Endometrium (tissue), 2 donors: Measurements from ENCODE around the gene NSFL1C.

Source experiments
- FAIRE-seq: peaks from 2 replicates; lab custom pipeline; 2012; peaks lifted over from hg19 to GRCh38; lab: Jason Lieb, UNC
- donor health status: control.
- donor health status: control.

The NSFL1C gene

GRCh38 chr20:1484438-1485116 lies 17.9 kb upstream of the NSFL1C start:
- no peak for FAIRE-seq

- no peak for FAIRE-seq
Observed at GRCh38 chr20:1479831-1480595, 13.4 kb upstream of the NSFL1C start.

DNA sequence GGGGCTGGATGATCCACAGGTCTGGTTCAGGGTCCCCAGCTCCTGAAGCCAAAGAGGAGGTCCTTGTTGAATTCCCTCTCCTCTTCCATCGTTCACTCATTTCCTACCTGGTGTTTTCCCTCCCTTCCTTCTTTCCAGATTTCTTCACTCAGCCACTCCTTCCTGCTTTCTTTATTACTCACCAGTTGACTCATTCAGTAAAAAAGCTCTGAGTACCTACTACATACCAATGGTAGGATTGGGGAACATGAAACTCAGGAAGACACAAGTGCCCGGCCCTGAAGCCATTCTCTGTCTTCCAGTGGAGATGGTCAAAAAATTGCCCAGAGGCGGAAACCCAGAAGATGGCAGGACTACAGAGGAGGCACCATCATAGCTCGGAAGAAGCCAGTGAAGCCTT lies 11.9 kb upstream of the NSFL1C start:
- FAIRE-seq = no peak

DNA sequence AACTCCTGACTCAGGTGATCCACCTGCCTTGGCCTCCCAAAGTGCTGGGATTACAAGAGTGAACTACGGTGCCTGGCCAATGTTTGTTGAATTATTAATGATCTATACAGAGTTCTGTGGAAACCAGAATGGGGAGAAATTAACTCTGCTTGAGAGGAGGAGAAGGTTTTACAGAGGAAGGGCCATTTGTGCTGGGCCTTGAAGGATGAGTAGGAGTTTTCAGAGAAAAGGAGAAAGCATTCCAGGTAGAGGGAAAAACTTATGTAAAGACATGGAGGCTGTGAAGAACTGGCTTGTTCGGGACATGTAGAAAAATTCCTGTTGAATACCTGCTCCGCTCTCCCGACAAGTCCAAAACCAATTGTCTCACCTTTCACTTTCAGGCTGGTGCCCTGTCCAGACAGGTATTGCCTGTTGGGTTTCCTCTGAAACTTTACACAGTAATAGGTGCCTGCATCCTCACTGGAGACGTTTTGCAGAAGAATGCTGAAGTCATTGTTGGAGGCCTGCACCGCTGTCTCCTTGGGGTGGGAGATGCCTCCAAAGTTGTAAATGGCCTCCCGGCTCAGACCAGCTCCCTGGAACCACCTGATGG lies 11.3 kb upstream of the NSFL1C start:
- no peak for FAIRE-seq

DNA sequence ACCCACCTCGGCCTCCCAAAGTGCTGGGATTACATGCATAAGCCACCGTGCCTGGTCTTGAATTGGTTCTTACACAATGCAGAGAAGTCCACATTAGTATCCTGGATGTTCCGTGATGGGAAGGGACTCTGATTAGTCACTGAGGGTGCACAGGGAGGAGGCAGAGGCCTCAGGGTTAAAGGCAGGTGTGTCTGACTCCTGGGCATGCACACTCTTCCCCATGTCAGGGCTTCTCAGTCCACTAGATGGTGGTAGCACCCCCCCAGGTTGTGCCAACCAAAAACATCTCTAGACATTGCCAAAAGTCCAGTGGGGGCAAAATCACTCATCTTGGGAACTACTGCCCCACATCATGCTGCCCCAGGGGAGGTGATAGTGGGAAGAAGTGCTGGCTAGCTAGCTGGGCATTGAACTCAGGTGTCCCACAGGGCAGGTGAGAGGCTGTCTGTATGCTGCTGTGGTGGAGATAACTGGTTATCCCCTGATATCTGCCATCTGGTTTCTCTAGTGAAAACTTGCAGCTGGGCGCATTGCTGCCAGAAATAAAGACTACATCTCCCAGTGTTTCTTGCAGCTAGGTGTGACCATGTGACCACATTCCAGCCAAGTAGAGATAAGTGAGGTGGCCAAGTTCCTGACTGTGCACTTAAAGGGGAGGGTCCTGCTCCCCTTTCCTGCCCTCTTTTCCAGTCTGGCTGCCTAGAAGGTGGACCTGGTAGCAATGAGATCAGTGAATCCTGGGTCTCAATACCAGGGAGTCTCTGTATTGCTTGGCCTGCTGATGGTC lies 8.4 kb upstream of the NSFL1C start:
- FAIRE-seq = no peak

DNA sequence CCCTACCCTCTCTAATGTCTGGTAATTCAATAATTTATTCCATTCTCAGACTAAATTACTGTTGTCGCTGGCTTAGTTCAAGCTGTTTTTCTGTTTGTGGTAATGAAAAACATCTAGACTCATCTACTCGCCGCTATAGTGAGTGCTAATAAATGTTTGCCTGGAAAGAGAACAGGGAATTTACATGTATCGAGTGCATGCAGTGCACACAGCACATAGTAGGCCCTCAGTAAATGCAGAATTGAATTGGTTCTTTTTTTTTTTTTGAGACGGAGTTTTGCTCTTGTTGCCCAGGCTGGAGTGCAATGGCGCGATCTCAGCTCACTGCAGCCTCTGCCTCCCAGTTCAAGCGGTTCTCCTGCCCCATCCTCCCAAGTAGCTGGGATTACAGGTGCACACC lies 7.7 kb upstream of the NSFL1C start:
- FAIRE-seq = no peak

DNA sequence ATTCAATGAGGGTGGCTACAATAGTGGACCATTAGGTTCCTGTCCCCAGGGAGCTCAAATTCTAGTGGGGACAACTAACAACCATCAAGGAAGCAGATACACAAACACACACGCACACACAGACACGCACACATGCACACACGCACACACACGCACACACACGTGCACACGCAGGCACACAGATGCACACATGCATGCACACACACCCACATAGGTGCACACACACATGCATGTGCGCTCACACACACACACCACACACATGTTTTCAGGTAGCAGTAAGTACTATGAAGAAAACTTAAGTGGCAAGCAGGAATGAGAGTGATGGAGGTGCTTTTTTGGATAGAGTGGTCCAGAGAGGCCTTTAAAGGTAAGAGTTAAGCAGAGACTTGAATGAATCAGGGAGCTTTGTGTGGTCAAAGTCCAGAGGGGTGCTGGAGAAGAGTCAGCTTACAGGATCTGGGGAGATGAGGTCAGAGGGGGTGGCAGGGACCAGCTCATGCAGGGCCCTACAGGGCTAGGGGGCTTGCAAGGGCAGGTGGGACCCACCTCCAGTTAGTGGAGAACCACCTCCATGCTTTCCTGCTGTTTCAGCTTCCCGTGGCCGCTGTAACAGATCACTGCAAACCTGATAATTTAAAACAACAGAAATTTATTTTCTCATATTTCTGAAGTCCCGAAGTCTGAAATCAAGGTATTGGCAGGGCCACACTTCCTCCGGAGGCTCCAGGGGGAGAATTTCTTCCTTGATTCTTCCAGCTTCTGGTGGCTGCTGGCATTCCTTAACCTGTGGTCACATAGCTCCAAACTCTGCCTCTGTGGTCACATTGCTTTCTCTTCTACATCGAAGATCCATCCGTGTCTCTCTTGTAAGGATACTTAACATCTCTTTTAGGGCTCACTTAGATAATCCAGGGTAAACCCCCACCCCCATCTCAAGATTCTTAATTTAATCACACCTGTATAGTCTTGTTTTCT lies 6.9 kb upstream of the NSFL1C start:
- FAIRE-seq = no peak

- no peak for FAIRE-seq
Observed at GRCh38 chr20:1472556-1473245, 6.1 kb upstream of the NSFL1C start.

- FAIRE-seq = no peak
Observed at GRCh38 chr20:1471242-1471641, 4.6 kb upstream of the NSFL1C start.

DNA sequence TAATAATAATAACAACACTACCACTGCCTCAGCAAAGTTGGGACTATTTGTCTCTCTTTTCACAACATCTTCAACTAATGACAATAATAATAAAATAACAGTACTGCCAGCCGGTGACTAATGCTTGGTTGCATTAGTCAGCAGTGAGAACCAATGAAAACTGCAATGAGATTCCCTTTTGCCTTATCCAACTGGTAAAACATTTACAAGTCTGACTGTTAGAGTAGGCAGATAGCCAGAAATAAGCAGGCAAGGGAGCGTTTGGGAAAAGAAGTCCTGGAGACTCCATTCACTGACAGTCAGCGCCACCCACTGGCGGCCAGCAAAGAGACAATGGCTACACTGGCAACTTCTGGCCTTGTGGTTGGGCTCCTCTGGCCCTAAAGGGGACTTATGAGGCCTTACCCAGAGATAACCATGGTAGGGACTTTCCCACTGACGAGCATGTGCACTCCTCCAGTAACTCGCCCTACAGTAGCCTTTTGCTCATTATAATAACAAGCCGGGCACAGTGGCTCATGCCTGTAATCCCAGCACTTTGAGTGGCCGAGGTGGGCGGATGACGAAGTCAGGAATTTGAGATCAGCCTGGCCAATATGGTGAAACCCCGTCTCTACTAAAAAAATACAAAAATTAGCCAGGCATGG lies 3.4 kb upstream of the NSFL1C start:
- no peak for FAIRE-seq

GRCh38 chr20:1469306-1469905 lies 2.8 kb upstream of the NSFL1C start:
- no peak for FAIRE-seq

DNA sequence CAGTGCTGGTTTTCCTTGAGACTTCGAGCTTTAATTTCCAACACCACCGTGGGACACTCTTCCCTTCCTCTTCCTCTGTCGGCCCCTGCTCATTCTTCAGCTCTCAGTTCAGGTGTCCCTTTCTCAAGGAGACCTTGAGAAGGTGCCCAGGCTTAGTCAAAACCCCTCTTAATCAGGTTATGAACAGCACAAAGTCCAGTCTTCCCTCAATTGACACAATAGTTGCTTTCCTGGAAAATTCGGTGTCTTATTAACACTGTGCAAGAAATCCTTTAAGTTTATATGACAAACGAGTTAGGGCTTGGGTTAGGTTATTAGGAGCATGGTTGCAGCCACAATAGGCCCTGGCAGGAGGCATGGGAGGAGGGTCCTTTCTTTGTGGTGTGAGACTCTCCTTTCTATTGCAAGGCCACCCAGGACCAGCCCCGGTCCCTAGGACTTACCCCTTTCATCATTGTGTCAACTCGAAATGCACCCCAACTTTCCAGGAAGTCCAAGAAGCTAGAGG lies 1.5 kb upstream of the NSFL1C start:
- no peak for FAIRE-seq

GRCh38 chr20:1467355-1468116 lies 887 bp upstream of the NSFL1C start:
- FAIRE-seq = no peak

DNA sequence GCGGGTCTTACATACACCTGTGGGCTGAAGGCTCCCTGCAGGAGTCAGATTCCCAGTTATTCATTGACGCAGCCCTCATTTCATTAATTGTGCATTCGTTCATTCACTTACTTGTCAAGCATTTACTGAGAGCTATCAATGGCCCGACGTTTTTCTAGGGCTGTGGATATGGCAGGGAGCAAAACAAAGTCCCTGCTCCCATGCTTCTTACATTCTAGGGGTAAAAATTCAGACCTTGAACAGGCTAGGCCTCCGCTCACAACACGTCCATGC lies 369 bp upstream of the NSFL1C start:
- no peak for FAIRE-seq

DNA sequence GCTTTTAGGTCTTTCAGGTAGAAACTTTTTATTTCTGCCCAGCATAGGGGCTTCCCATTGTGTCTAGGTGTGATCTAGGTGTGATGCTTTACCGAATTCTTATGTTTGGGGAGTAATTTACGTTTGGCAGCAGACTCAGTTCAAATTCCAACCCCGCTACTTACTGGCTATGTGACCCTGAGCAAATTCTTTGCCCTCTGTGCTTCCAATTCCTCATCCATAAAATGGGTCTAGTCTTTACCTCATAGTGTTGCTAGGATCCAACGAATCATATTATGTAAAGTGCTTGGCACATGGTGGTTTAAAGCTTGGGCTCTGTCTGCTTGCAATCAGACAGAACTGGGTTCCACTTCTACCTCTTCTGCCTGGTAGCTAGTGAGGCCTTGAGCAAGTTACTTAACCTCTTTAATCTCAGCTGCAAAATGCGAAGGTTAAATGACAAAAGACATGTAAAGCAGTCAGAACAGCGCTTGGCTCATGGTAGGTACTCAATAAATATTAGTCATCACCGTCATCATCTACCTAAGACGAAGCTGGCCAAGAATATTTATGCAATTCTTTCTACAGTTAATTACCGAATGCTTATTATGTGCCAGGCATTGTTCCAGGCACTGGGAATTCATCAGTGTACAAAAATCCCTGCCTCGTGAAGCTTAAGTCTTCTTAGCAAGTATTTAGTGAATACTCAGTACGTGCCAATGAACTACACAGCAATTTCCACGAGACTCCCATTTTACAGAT lies 1.0 kb downstream of the NSFL1C start:
- FAIRE-seq = no peak

GRCh38 chr20:1463971-1464570 lies 2.6 kb downstream of the NSFL1C start:
- no peak for FAIRE-seq

GRCh38 chr20:1462834-1463233 lies 3.8 kb downstream of the NSFL1C start:
- no peak for FAIRE-seq

DNA sequence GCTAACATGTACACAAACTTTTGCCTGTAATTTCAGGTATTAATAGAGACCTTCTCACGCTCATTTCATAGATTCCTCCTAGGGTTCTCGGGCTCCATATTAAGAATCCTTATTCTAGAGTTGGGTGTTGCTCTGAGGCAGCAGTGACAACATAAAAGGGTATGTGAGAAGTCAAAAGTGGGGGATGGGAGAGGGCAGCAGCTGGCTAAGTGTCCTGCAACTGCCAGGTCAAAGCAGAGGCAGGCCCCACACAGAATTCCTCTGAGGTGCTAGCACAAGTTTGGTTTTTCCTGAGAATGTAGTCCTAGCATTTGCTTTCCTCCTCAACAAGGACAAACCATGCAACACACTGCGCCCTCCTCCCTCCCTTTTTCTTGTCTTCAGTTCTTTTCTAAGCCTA lies 4.6 kb downstream of the NSFL1C start:
- no peak for FAIRE-seq
